Thoracic aorta (tissue), 2 donors: ENCODE data around the gene USP14. TPM values are rescaled to one million over a fixed set of nuclear protein-coding genes. Genes with fewer than 3 reads are reported as not detected.

Experiments used
- ATAC-seq: fragments of 150-250 bp; one replicate; pipeline ENCODE4 v1.8.0; 2017; ENCODE audit warnings: low read depth; ENCODE audit not compliant: insufficient number of reproducible peaks, low FRiP score
- DNase-seq: peaks from one replicate; pipeline ENCODE4 v3.0.0-alpha.2; 2020; ENCODE audit warnings: low spot score
- H3K27ac ChIP-seq, 2 donors: fragments of 200-600 bp; sonication (generic); 1 replicate in 1 of 2; 2 replicates in 1 of 2; pipeline ENCODE4 v1.5.1; 2016; ENCODE audit warnings: mild to moderate bottlenecking in 2 of 2, moderate library complexity in 2 of 2
- H3K27me3 ChIP-seq: fragments of 200-600 bp; sonication (generic); replicated peaks from 2 replicates; pipeline ENCODE4 v1.6.0; 2016; ENCODE audit warnings: mild to moderate bottlenecking; ENCODE audit not compliant: insufficient read depth
- H3K36me3 ChIP-seq: fragments of 200-600 bp; sonication (generic); one replicate; pipeline ENCODE4 v1.5.1; 2016
- H3K4me1 ChIP-seq, 2 donors: fragments of 200-600 bp; sonication (generic); 1 replicate in 1 of 2; 2 replicates in 1 of 2; pipeline versions ENCODE4 v1.5.1 to v1.6.0; 2016; ENCODE audit warnings: low read depth in 2 of 2, mild to moderate bottlenecking in 1 of 2; ENCODE audit not compliant: control insufficient read depth in 1 of 2
- H3K4me3 ChIP-seq: fragments of 200-600 bp; sonication (generic); 2 replicates; pipeline ENCODE4 v1.5.1; 2016; ENCODE audit warnings: mild to moderate bottlenecking
- H3K9me3 ChIP-seq: fragments of 200-600 bp; sonication (generic); 2 replicates; pipeline ENCODE4 v1.5.1; 2016
- CTCF ChIP-seq: fragments of 200-600 bp; sonication (generic); IDR thresholded peaks from one replicate; pipeline ENCODE4 v1.5.1; 2019; ENCODE audit warnings: antibody characterized with exemption
- total RNA-seq, 2 donors: library from RNA; depleted of rRNA; stranded (reverse); fragments of >200 nt; gene quantifications; one replicate each; pipeline versions ENCODE4 v1.1.0 to v1.2.3, GENCODE V29; 2016

The USP14 gene
- total RNA-seq, 2 donors from 2014 or later, result 26.2 to 33.3 TPM

GRCh38 chr18:199768-200167, 41.4 kb downstream of the USP14 start:
- DNase-seq (no peak), ATAC-seq (no peak)
- no peaks in the 10 kb centered on the region for H3K9me3 ChIP-seq
- H3K4me1 ChIP-seq, result no peaks in the 10 kb centered on the region
- no peaks in the 10 kb centered on the region for H3K27me3 ChIP-seq
- H3K4me3 ChIP-seq, result no peak overlapping the region
- H3K27ac ChIP-seq, result no peak overlapping the region
- TF ChIP-seq CTCF, result no peak
- H3K36me3 ChIP-seq, result peaks cover 28% of the 10 kb centered on the region

- Histone ChIP-seq H3K4me3 (no peak overlapping the region), H3K36me3 (peaks cover 34% of the 10 kb centered on the region), H3K4me1 (no peaks in the 10 kb centered on the region), H3K27me3 (no peaks in the 10 kb centered on the region), H3K27ac (no peak overlapping the region), H3K9me3 (no peaks in the 10 kb centered on the region)
- no peak for DNase-seq
- ATAC-seq, result no peak
- no peak for TF ChIP-seq CTCF
Observed at GRCh38 chr18:210075-210474, 51.7 kb downstream of the USP14 start.

- no peak for ATAC-seq
- no peak for TF ChIP-seq CTCF
- Histone ChIP-seq H3K27me3 (no peaks in the 10 kb centered on the region), H3K9me3 (no peaks in the 10 kb centered on the region), H3K4me1 (no peaks in the 10 kb centered on the region), H3K4me3 (no peak overlapping the region), H3K36me3 (peaks cover 34% of the 10 kb centered on the region), H3K27ac (no peak overlapping the region)
- no peak for DNase-seq
Observed at GRCh38 chr18:210733-211132, 52.4 kb downstream of the USP14 start.

- no peaks in the 10 kb centered on the region for H3K27me3 ChIP-seq
- ATAC-seq (no peak), DNase-seq (no peak)
- TF ChIP-seq CTCF, result no peak
- H3K4me1 ChIP-seq, result no peaks in the 10 kb centered on the region
- H3K27ac ChIP-seq, result no peak overlapping the region
- no peaks in the 10 kb centered on the region for H3K9me3 ChIP-seq
- no peak overlapping the region for H3K4me3 ChIP-seq
- peaks cover 41% of the 10 kb centered on the region for H3K36me3 ChIP-seq
Observed at GRCh38 chr18:211582-211981, 53.2 kb downstream of the USP14 start.

- H3K27me3 ChIP-seq, result no peaks in the 10 kb centered on the region
- H3K4me3 ChIP-seq, result no peak overlapping the region
- H3K27ac ChIP-seq, result no peak overlapping the region
- H3K36me3 ChIP-seq, result peaks cover 47% of the 10 kb centered on the region
- no peaks in the 10 kb centered on the region for H3K4me1 ChIP-seq
- DNase-seq, result no peak
- no peaks in the 10 kb centered on the region for H3K9me3 ChIP-seq
- ATAC-seq, result no peak
- no peak for TF ChIP-seq CTCF
Observed at GRCh38 chr18:212780-213179, 54.4 kb downstream of the USP14 start.
